ENCODE measurements around the gene NACA.

DNA sequence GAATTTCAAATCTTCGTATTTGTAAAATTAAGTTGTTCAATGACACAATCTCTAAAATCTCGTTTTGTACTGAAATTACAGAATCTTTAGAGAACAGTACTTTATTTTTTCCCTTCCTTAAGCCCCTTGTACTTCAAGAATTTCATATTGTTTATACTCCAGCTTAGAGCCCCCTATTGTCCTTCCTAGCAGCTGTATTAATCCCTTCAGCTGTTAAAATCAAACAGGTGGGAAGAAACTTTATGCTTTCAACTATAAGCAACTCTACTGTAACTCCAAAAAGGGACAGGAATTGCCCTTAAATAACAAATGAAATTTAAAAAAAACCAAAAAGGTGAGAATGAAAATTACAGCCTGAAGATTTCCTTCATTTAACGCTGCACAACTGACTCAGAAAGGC lies 1.7 kb downstream of the NACA start:
- TF ChIP-seq POLR2AphosphoS5 (IDR thresholded peaks at IDR 0.05; ENCODE audit: low read depth) (no peak), GABPA (IDR thresholded peaks at IDR 0.05; ENCODE audit: low read depth) (no peak), SPI1 (IDR thresholded peaks at IDR 0.05; ENCODE audit: borderline replicate concordance, low read depth) (no peak)
- TF ChIP-seq, protein P1, sequence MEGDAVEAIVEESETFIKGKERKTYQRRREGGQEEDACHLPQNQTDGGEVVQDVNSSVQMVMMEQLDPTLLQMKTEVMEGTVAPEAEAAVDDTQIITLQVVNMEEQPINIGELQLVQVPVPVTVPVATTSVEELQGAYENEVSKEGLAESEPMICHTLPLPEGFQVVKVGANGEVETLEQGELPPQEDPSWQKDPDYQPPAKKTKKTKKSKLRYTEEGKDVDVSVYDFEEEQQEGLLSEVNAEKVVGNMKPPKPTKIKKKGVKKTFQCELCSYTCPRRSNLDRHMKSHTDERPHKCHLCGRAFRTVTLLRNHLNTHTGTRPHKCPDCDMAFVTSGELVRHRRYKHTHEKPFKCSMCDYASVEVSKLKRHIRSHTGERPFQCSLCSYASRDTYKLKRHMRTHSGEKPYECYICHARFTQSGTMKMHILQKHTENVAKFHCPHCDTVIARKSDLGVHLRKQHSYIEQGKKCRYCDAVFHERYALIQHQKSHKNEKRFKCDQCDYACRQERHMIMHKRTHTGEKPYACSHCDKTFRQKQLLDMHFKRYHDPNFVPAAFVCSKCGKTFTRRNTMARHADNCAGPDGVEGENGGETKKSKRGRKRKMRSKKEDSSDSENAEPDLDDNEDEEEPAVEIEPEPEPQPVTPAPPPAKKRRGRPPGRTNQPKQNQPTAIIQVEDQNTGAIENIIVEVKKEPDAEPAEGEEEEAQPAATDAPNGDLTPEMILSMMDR (IDR thresholded peaks at IDR 0.05; ENCODE audit: insufficient read depth, low read length) = no peak
- TF ChIP-seq, protein P2, sequence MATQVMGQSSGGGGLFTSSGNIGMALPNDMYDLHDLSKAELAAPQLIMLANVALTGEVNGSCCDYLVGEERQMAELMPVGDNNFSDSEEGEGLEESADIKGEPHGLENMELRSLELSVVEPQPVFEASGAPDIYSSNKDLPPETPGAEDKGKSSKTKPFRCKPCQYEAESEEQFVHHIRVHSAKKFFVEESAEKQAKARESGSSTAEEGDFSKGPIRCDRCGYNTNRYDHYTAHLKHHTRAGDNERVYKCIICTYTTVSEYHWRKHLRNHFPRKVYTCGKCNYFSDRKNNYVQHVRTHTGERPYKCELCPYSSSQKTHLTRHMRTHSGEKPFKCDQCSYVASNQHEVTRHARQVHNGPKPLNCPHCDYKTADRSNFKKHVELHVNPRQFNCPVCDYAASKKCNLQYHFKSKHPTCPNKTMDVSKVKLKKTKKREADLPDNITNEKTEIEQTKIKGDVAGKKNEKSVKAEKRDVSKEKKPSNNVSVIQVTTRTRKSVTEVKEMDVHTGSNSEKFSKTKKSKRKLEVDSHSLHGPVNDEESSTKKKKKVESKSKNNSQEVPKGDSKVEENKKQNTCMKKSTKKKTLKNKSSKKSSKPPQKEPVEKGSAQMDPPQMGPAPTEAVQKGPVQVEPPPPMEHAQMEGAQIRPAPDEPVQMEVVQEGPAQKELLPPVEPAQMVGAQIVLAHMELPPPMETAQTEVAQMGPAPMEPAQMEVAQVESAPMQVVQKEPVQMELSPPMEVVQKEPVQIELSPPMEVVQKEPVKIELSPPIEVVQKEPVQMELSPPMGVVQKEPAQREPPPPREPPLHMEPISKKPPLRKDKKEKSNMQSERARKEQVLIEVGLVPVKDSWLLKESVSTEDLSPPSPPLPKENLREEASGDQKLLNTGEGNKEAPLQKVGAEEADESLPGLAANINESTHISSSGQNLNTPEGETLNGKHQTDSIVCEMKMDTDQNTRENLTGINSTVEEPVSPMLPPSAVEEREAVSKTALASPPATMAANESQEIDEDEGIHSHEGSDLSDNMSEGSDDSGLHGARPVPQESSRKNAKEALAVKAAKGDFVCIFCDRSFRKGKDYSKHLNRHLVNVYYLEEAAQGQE (IDR thresholded peaks at IDR 0.05; ENCODE audit: insufficient replicate concordance, low read depth) = no peak
